MCF 10A (cell line): ENCODE data around the gene GYG1. TPM values are rescaled to one million over a fixed set of nuclear protein-coding genes. Genes with fewer than 3 reads are reported as not detected.

Experiments
- BruUV-seq: library from RNA; stranded (reverse); fragments of 400-500 nt; replicated peaks from 2 replicates; lab custom pipeline; 2021; lab: Mats Ljungman, UMichigan
- CTCF ChIA-PET: fragments of 300-600 bp; sonication (Branson Sonifier 250); formaldehyde crosslinking; extraction: SDS; loops from one replicate; lab custom pipeline; 2021; ENCODE audit warnings: antibody characterized with exemption, inconsistent platforms; lab: Yijun Ruan, JAX
- POLR2A ChIA-PET: fragments of 300-600, 350-650 bp; sonication (Branson Sonifier 250); formaldehyde crosslinking; extraction: SDS; loops from one replicate; lab custom pipeline; 2020; ENCODE audit warnings: antibody characterized with exemption, inconsistent platforms; lab: Yijun Ruan, JAX
- DNase-seq: peaks from one replicate; pipeline ENCODE4 v3.0.0-alpha.2; 2018; ENCODE audit not compliant: unreplicated experiment
- H3K27ac Mint-ChIP-seq: one replicate; pipeline ENCODE4 v1.8.0; 2022; ENCODE audit warnings: mild to moderate bottlenecking, low read depth, mixed read lengths; ENCODE audit not compliant: unreplicated experiment
- H3K27me3 Mint-ChIP-seq: one replicate; pipeline ENCODE4 v1.8.0; 2022; ENCODE audit warnings: mixed read lengths; ENCODE audit not compliant: insufficient read depth, unreplicated experiment
- H3K36me3 Mint-ChIP-seq: one replicate; pipeline ENCODE4 v1.8.0; 2022; ENCODE audit warnings: mild to moderate bottlenecking, moderate library complexity, mixed read lengths; ENCODE audit not compliant: insufficient read depth, unreplicated experiment
- H3K4me1 Mint-ChIP-seq: one replicate; pipeline ENCODE4 v1.8.0; 2022; ENCODE audit warnings: mixed read lengths; ENCODE audit not compliant: insufficient read depth, unreplicated experiment
- H3K4me3 Mint-ChIP-seq: one replicate; pipeline ENCODE4 v1.8.0; 2022; ENCODE audit warnings: mild to moderate bottlenecking, moderate library complexity, mixed read lengths; ENCODE audit not compliant: unreplicated experiment
- H3K9me3 Mint-ChIP-seq: one replicate; pipeline ENCODE4 v1.8.0; 2022; ENCODE audit warnings: mixed read lengths; ENCODE audit not compliant: unreplicated experiment
- CTCF ChIP-seq: fragments of 200-600 bp; IDR thresholded peaks from one replicate; pipeline ENCODE4 v1.8.0; 2022; ENCODE audit warnings: antibody characterized with exemption, mild to moderate bottlenecking; ENCODE audit not compliant: unreplicated experiment
- intact Hi-C: fragments of 100-400 bp; cut with micrococcal nuclease; formaldehyde crosslinking; loops from 2 replicates; pipeline ENCODE4 v1.14.1; 2022
- total RNA-seq: library from RNA; stranded (reverse); gene quantifications from 2 replicates; pipeline ENCODE4 v1.2.3, GENCODE V29; 2022

The GYG1 gene
- total RNA-seq, 1 experiment from 2014 or later, result 22.3 TPM

GRCh38 chr3:149015393-149015792 is 24.1 kb downstream of the GYG1 start:
- POLR2A ChIA-PET, result interaction anchor here (1.0 kb wide), 1 partner anchor 12 kb away, joined by 3 read pairs; no protein-coding TSS in a partner anchor
- Mint-ChIP-seq H3K4me1 (no peaks in the 10 kb centered on the region), H3K27ac (no peak overlapping the region), H3K9me3 (no peaks in the 10 kb centered on the region), H3K4me3 (no peak overlapping the region), H3K36me3 (peaks cover 12% of the 10 kb centered on the region), H3K27me3 (no peaks in the 10 kb centered on the region)
- no peak for DNase-seq
- intact Hi-C loops, result no loop called here
- TF ChIP-seq CTCF, result no peak
- no TSS peak for BruUV-seq
- CTCF ChIA-PET, result no interaction called here

DNA sequence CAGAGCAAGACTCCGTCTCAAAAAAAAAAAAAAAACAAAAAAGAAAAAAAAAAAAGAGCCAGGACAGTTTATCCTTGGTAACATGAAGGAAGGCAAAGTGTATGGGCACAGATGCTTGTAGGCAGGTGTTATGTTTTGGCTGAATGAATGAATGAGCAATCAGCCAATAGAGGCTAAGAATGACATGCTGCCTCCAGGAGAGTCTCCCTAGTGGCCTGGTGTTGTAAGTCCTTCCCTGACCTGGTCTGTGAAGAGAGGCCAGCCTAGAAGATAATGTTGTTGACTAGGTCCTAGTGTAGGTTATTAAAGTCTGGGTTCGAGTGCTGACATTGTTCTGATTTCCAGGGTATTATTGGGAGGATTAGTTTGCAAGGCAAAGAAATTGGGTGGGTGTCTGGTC is 24.9 kb downstream of the GYG1 start:
- H3K4me1 Mint-ChIP-seq, result no peaks in the 10 kb centered on the region
- ChIA-PET CTCF (no interaction called here), POLR2A (interaction anchor here (1.0 kb wide), 1 partner anchor 10 kb away, joined by 3 read pairs; no protein-coding TSS in a partner anchor)
- H3K4me3 Mint-ChIP-seq, result no peak overlapping the region
- no peaks in the 10 kb centered on the region for H3K27me3 Mint-ChIP-seq
- peaks cover 3% of the 10 kb centered on the region for H3K36me3 Mint-ChIP-seq
- intact Hi-C loops, result no loop called here
- H3K27ac Mint-ChIP-seq, result no peak overlapping the region
- no peak for TF ChIP-seq CTCF
- no peaks in the 10 kb centered on the region for H3K9me3 Mint-ChIP-seq
- no TSS peak for BruUV-seq
- no peak for DNase-seq

GRCh38 chr3:149016669-149017541 is 25.6 kb downstream of the GYG1 start:
- peak; percentile 33 for DNase-seq
- ChIA-PET POLR2A (interaction anchor here (1.0 kb wide), 1 partner anchor 10 kb away, joined by 3 read pairs; no protein-coding TSS in a partner anchor), CTCF (interaction anchor here (0.6 kb wide), 2 partner anchors 111 to 319 kb away, joined by 3 to 4 read pairs; no protein-coding TSS in a partner anchor)
- Mint-ChIP-seq H3K27ac (no peak overlapping the region), H3K36me3 (no peaks in the 10 kb centered on the region), H3K9me3 (no peaks in the 10 kb centered on the region), H3K4me1 (no peaks in the 10 kb centered on the region), H3K4me3 (no peak overlapping the region), H3K27me3 (no peaks in the 10 kb centered on the region)
- BruUV-seq, result no TSS peak
- no peak for TF ChIP-seq CTCF
- intact Hi-C loops, result no loop called here

DNA sequence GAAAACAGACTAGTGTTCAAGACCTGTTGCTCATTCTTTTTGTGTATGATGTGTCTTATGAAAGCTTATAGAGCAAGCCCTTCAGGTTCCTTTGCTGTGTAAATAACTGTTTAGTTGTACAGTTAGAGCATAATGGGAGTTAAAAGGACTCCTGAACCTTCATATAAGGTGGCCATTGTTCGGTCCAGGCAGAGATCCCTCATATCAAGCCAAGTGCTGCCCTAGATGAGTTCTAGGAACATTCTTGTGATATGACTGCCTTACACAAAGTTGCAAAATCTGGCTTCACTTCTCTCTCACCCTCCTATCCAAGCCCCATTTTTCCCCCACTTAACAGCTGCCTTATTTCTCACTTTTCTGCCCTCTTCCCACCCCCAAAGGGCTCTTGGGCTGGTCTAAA is 26.9 kb downstream of the GYG1 start:
- H3K27me3 Mint-ChIP-seq, result no peaks in the 10 kb centered on the region
- no TSS peak for BruUV-seq

More for the DNA sequence above, 26.9 kb downstream of the GYG1 start:
- TF ChIP-seq CTCF, result no peak
- DNase-seq, result no peak
- Mint-ChIP-seq H3K36me3 (no peaks in the 10 kb centered on the region), H3K4me1 (no peaks in the 10 kb centered on the region), H3K9me3 (no peaks in the 10 kb centered on the region), H3K27ac (no peak overlapping the region), H3K4me3 (no peak overlapping the region)
- ChIA-PET CTCF (interaction anchor here (0.6 to 1.2 kb wide), 2 partner anchors 10 to 65 kb away, joined by 3 read pairs; no protein-coding TSS in a partner anchor), POLR2A (no interaction called here)
- intact Hi-C loops, result no loop called here
